Retina (tissue), 1 donor: ENCODE data around the gene GBF1.
"Not testable (repeated sequence)": the region's sequence is repeated elsewhere in the genome, so short reads cannot be mapped to it uniquely, and the experiment has no call there.

Source experiments
- DNase-seq: peaks from one replicate; pipeline ENCODE4 v3.0.0-alpha.2; 2016

GBF1 gene

DNA sequence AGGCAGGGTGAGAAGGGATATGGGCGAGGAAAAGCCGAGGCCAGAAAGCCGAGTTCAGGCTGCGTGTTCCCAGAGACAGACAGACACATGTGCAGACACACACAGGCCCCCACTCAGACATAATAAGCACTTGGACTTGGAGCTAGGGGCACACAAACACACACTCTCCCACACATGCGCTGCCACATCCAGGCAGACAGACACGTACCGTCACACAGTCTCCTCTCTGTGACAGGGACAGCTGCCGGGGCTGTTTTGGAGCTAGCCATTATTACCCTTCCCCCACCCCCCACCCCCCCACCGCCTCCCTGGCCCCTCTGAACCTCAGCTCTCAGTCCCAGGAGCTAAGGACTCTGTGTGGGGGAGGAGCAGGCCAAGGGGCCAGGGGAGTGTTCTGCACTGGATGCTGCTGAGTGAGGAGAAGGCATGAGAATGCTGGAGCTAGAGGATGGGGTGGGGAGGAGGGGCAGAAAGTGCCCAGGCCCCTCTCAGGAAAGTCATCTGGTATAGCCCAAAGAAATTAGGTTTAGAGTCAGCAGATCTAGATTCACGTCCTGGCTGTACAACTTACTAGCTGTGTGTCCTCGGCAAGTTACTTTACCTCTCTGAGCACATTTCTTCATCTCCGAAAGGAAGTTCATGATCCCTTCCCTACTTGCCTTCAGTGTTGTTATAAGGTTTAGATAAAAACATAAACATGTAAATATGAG is 10.3 kb upstream of the GBF1 start:
- DNase-seq: no peak

DNA sequence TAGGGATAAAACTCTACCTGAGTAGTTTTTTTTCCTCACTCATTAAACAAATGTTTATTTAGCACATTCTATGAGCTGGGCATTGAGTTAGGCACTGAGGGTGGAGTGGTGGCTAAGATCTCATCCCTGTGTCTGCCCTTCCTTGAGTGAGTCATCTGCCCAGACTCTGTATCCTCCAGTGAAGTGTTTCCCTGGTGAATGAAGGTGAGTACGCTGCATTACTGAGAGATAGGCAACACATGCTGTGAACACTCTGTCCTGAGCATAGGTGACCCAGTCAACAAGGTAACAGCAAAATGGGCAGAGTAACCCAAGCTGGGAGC is 9.8 kb upstream of the GBF1 start:
- no peak for DNase-seq

DNA sequence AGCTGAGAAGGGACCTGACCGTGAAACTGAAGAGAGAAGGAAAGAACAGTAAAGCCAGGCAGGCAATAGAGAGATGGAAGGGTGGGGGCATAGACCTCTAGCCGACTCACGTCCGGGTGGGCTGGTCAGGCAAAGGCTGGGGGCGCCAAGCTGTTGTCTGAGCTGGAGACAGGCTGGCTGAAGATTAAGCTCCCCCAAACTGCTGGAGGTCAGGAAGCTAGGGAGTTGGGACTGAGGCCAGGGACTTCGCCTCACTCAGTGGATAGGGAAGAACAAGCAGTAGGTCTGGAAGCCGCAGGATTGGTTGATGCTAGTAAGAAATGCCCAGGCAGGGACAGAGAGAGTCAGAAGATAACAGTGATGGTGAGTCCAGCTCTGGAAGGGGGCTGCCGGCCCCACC is 9.3 kb upstream of the GBF1 start:
- no peak for DNase-seq

DNA sequence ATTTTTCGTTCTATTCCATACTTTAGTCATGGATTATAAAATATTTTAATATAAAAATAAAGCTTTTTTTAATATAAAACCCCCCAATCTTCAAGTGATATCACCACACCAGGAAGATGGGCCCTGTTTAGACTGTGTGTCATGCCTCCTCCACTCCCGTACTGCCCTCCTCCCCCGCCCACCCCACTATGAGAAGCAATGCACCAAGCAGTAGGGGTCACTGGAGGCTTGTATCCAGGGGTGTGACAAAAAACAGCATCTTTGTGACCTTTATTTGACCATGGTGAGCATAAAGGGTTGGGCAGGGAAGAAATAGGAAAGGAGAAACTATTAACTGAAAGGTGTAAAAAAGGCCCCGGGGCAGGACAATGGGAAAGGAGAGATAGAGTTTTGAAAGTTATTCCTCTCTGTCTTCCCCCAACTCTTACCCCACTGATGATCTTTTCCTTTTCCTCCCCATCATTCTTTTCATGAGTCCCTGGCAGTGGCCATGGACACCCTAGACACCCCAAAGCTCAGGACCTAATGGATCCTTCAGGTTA is 7.5 kb upstream of the GBF1 start:
- no peak for DNase-seq

DNA sequence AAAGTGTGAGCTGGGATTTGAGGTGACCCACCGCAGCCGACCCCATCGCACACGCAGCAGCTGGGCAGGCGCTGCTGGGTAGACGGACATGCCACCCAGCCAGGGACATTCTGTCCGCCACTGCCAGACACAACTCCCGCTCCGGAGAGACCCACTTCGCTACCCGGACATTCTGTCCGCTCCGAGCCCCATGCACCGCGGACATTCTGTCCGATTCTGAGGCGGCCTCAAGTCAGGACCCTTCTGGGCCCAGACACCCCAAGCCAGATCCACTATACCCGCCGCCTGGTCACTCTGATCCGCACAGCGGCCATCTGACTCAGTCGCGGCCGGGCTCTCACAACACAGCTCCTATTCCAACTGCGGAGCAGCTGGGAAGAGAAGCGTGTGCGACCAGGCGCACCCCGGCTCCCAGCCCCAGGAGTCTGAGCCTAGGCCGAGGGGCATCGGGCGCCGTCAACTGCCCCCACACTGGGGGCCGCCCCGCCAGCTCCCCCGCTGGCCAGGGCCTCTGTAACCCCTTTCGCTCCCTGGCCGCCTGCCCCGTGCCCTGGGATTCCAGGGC is 4.8 kb upstream of the GBF1 start:
- peak; percentile 73 for DNase-seq

DNA sequence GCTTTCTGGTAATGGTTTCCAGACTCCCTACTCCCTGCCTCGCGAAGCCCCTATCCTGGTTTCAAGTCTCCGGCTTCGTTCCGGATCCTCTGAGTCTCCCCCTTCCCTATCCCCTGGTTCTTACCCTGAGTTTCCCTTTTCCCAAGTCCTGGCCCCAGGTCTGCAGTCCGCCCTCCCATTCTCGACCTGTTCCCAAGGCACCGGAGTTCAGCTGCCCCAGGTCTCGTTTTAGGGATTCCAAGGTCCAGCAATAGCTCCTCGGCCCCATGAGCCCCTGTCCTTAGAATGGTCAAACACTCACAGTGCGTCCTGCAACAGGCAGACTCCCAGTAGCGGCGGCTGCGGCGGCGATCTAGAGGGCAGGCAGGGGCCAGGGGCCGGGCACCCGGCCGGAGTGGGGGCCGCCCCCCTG is 4.3 kb upstream of the GBF1 start:
- DNase-seq: peak; percentile 68

DNA sequence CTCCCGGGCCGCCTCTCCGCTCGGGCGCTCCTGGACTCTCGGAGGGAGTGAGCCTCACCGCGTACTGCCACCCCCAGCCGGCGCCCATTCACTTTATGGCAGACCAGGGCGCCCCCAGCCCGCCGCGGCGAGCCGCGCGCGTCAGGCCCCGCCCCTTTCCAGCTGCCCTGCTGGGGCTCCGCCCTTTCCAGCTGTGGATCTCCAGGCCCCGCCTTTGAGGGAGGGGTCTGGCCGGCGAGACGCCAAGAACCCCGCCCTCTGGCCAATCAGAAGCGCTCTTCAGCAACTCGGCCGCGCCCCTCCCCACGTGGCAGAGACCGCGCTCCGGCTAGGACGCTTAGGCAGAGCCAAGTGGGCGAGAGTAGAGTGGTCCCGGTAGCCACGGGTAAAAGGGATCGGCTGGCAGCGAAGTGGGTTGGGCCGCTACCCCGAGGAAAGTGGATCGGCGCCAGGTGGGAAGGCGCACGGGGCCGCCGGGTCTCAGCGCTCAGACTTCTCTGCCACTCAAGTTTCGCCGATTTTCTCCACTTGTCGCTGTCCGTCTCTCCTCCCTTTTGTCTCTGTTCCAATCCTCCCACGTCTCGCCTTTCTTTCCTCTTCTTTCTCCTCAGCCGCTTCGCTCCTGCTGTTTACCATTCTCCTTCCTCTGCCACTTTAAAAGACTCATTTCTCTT is 3.8 kb upstream of the GBF1 start, which contains the start of gene PITX3:
PITX3 (minus strand) TSS at position 69 of the 674 bp plus-strand sequence. CDS start 9,432 bp downstream, outside the sequence.
- peak; percentile 90 for DNase-seq

DNA sequence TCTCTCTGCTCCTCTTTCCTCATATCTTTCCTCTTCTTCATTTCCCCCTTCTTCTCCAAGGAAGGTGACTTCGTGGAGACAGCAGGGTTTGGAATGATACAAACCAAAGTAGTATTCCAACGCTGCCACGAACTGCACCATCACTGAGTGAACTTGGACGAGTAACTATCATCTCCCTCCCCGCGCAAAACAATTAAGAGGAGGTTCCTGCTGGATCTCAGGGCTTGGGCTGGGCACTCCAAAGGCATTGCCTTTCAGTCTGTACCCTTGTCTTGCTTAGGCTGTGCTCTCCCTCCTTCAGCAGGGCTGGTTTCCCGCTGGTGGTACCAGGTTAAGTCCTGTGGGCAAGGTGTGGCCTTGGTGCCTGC is 3.2 kb upstream of the GBF1 start:
- DNase-seq: no peak

DNA sequence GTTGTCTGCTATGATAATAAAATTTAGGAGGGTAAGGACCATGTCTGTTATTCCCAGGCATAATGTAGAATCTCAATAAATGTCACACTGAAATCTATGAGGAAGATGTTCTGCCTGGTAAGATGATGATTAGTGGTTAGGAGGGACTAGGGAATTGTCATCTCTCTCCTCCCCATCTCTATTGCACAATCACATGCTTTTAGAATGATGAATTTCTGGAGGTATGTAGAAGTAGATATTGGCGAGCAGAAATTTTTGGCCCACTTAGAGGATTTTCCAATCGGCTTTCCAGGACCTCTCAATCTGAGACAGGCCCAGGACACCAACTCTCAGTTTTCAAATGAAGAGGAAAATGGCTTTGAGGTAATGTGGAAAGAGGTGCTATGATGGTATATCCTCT is 2.0 kb upstream of the GBF1 start:
- no peak for DNase-seq

DNA sequence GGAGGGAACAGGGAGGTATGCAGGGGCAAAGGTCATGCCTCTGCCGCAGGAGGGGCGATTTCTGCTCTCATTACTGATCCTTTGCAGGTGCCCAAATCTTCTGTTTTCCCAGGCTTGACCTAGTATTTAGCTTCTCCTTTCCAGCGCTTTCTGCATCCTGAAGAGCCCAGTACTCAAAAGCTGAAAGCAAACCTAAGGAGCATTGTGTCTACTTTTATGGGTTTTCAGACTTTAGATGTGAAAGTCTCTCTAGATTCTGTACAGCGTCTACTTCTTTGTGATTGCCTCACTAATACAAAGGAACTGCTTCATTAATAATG is 560 bp downstream of the GBF1 start:
- DNase-seq: no peak

DNA sequence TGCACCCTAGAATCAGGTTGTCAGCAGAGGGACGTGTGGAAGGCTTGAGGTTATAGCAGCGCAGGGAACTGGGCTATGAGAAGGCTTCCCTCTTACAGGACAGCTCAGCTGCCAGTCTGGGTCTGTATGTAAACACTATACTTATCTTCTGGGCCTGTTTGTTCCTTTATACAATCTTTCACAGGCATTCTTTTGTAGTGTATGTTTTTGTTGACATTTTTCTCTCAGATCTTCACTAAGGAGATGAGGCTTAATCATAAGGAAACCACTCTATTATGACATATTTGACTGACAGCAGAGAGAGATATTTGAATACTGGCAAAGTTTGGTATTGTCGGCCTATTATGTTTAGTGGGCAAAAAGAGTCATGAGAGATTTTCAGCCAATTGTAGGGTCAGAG is 929 bp downstream of the GBF1 start:
- no peak for DNase-seq

DNA sequence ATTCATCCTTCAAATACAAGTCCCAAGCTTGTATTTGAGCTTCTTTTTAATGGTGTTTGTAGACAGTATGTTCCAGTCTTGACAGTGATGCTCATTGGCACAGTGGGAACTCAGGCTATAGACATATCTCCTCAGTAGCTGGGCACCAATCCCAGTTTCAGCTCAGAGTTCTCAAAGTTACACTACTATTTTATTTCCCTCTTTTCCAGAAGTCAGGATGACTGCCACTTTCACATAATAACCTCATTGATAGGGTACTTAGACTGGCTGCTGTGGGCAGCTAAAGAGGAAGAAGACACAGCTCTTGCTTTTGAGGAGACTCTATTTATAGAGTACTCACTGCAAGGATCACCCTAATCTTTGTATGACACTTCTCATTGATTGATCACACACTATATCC is 2.4 kb downstream of the GBF1 start:
- no peak for DNase-seq

DNA sequence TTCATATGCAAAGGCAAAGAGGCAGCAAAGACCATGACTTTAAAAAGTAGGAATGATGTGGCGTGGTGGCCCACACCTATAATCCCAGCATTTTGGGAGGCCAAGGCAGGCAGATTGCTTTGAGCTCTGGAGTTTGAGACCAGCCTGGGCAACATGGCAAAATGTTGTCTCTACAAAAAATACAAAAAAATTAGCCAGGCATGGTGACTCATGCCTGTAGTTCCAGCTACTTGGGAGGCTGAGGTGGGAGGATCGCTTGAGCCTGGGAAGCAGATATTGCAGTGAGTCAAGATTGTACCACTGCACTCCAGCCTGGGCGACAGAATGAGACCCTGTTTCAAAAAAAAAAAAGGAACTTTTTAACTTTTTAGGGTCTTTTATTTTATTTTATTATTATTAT is 7.2 kb downstream of the GBF1 start:
- DNase-seq: not testable (repeated sequence)

DNA sequence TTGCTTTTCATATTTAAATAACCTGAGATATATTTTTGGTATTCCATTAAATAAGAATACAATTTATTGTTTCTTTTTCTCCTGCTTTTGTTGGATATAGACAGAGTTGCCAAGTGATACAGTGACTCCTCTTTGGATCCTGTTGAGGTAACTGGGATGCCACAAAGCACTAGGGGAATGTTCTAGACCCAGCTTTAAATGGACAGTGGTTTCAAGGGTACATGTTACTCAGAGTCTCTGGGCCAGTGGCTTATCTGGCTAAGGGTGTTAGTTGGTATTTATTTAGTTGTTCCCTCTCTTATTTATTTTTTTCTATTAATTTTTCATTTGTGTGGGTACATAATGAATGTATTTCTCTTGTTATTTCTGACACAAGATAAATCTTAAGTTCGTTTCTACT is 9.1 kb downstream of the GBF1 start:
- no peak for DNase-seq

DNA sequence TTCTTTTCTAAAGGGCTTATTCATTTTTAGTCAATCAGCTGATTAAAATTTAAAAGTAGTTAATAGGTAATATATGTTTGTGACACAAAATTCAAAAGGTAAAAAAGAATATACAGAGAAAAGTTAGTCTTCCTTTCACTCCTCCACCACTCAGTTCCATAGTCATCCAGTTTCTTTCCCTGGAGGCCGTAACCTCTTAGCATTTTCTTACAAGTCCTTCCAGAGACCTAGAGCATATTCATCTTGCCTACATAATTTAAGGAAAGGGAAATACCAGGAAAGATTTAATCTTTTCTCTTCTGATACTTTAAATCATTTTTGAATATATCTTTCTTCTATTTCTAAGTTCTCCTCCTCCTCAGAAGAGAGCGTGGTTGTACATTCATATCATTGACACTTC is 10.1 kb downstream of the GBF1 start:
- DNase-seq: no peak

DNA sequence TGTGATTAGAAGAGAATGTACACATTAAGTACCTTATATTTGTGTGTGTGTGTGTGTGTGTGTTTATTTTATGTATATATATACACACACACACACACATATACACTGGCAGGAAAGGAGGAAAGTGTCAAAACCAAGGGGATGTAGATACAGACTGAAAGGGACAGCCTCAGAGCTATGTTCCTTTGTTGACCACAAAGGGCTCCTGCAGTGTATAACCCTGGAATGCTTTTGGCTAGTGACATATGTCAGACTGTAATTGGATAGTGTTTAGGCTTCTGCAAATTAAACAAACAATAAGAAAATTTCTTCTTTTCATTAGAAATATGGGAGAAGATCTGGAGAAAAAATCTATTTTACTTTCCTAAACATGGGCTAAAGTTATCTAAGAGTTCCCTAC is 15.9 kb downstream of the GBF1 start:
- DNase-seq: no peak

DNA sequence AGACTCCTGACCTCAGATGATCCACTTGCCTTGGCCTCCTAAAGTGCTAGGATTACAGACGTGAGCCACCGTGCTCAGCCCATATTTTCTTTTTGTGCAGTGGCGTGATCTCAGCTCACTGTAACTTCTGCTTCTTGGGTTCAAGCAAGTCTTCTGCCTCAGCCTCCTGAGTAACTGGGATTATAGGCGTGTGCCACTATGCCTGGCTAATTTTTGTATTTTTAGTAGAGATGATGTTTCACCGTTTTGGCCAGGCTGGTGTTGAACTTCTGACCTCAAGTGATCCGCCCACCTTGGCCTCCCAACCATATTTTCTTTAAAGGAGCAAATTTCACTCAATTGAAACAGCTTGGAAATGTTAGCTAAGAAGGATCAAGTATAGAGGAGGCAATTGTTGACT is 16.5 kb downstream of the GBF1 start:
- no peak for DNase-seq

DNA sequence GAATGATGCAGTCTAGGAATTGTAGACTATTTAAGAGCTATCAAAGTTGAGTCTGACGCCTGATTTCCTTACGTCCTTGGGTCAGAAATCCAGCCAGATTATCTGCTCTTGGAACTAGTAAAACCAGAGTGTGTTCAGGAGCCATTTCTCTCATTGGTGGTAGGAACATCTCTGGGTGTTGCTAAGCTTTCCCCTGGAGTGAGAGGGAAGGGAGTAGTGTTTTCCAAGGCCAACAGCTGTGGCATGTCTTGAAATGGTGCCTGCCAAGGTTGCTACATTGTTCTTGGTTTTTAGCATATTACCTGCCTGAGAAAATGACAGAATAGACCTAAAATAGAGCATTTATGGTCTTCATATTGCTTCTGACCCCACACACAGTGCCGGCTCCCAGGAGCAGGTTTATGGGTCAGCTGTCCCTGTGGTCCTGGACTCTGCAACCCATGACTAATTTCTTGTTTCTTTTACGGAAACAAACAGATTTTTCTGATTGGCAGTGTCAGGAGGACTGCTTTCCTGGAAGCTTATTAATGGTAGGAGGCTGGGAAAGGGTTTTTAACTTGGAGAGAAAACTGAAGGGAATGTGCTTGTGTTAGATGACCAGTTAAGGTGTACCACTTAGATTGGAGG is 17.5 kb downstream of the GBF1 start:
- DNase-seq: no peak

DNA sequence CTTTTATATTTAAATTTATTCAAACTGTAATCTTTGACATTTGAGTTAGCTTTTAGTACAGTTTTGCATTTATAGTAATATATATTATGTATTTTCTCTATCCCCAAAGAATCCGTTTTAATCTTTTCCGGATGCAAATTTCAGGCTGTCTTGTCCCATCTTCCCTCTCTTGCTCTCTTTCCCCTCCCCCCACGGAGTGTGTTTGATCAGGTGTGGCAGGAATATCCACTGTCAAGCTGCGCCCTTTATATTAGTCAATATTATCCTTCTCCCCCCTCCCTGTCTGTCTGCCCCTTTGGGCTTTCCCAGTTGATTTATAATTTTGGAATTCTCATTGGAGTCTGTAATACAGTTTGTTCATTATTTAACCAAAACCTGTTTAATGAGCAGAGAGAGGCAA is 19.0 kb downstream of the GBF1 start:
- no peak for DNase-seq

DNA sequence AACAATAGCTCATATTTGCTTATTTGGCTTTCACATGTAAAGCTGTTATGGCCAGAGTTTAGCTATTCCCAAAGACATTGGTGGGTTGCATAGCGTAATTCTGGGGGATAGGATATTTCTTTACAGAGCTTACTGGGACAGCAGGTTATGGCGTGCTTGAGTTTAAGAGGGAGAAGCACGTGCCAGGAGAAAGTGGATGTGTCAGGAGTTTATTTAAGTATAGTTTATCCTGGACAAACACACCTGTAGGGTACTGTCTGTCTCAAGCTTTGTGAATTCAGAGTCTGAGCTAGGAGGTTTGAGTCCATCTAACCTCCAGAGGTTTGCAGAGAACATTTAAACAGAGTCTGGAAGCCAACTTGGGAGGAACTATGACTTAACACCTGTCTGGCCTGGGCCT is 21.3 kb downstream of the GBF1 start:
- no peak for DNase-seq

DNA sequence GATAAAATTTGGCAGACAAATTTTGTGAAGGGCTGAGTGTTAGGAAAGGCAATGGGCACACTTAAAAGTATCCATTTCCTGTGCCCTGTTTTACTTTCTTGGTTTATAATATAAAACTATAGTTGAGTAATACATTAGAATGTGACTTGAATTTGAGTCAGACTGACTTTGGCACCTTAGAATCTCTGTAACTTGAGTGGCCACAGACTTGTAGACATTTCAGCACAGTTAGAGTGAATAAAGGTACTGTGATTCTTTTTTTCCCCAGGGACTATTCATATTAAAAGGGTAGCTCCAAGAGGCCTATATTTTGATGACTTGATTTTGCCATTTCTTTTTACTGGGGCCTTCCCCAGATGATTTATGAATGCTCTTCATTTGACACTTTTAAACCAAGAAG is 22.4 kb downstream of the GBF1 start:
- no peak for DNase-seq

DNA sequence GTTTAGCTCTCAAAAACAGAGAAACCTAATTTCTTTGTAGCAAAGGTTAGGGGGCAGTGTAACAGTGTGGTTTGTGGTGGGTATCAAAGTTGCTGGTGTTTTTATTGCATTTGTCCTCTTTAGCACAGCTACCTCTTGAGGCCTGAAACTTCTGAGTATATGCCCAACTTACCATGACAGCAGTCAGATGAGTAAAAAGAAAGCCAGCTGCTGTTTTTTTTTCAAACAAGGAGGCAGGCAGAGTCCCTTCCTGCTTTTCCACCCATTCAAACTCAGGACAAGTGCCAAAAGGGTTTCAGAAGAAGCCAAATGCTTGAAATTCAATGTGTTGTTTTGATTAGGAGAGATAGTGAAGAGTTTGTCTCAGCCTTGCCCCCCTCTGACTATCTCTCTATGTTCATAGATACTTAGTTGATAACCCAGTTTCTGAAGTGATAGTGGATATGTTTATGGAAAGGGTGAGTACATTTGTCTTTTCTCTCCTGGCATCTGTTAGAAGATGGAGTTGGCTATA is 23.1 kb downstream of the GBF1 start:
- DNase-seq: no peak

DNA sequence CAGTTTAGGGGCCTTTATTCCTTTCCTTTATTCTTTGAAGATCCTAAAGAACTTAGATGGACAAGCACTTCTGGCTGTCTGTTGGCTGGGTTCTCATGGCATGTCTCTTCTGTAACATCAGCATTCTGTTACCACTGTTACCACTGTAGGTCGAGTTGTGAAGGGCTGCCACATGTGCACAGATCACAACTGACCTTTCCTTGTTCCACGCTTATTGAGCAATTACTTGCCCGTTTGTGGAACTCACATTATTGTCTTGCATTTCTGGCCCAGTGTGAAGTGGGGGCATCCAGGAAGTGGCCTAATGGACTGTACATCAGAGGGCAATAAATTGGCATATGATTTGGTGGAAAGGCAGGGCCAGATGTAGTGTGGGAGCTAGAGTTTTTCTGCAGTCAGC is 23.7 kb downstream of the GBF1 start:
- no peak for DNase-seq

DNA sequence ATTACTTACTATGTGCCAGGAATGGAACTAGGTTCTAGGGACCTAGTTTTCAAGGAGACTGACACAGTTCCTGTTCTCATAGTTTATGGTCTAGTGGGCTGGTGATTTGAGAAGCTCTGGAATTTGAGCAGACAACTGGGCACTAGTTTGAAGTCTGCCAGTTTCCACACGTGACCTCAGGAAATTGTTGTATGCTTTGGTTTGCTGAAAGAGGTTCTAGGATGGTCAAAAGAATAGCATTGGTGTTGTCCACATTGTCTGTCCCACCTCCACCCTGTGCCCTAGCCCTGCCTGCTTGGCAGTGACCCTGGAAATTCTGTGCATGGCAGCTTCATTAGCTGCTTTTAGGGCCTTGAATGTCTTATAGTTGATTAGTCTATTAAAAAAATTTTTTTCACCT is 28.7 kb downstream of the GBF1 start:
- DNase-seq: peak; percentile 17
